ENCODE data around the gene DNM2. TPM values are rescaled to one million over a fixed set of nuclear protein-coding genes. Genes with fewer than 3 reads are reported as not detected.

The DNM2 gene
- total RNA-seq, 1 experiment from 2014 or later: 131 TPM

- no peak for ATAC-seq
- H3K36me3 Mint-ChIP-seq: peaks cover 35% of the 10 kb centered on the region
- CTCF ChIA-PET: interaction anchor here (1.4 kb wide), 1 partner anchor 83 kb away, joined by 3 read pairs; the partner anchor contains the start of gene DNM2
Measured at GRCh38 chr19:10800488-10800887, 82.6 kb downstream of the DNM2 start.

More at GRCh38 chr19:10800488-10800887, 82.6 kb downstream of the DNM2 start:
- no peak overlapping the region for H3K27ac Mint-ChIP-seq
- POLR2A ChIA-PET: no interaction called here
- no peak for DNase-seq (ENCODE audit: low spot score)
- H3K27me3 Mint-ChIP-seq (ENCODE audit: low read depth): no peaks in the 10 kb centered on the region
- H3K9me3 Mint-ChIP-seq: no peaks in the 10 kb centered on the region
- H3K4me3 Mint-ChIP-seq: no peak overlapping the region
- TF ChIP-seq ETV6 (CRISPR knock-in tag; IDR thresholded peaks at IDR 0.05) (no peak), ZNF121 (CRISPR knock-in tag; IDR thresholded peaks at IDR 0.05) (no peak), JAZF1 (CRISPR knock-in tag; IDR thresholded peaks at IDR 0.05) (no peak), EMX1 (CRISPR knock-in tag; IDR thresholded peaks at IDR 0.05) (no peak), FOXP1 (CRISPR knock-in tag; IDR thresholded peaks at IDR 0.05; ENCODE audit: borderline replicate concordance) (no peak), NFYB (CRISPR knock-in tag; conservative IDR thresholded peaks at IDR 0.05; ENCODE audit: low read depth) (no peak), NR3C1 (CRISPR knock-in tag; conservative IDR thresholded peaks at IDR 0.05; ENCODE audit: low read depth) (no peak), PRDM15 (CRISPR knock-in tag; IDR thresholded peaks at IDR 0.05) (no peak), KAT7 (CRISPR knock-in tag; IDR thresholded peaks at IDR 0.05; ENCODE audit: borderline replicate concordance) (no peak), AFF4 (CRISPR knock-in tag; IDR thresholded peaks at IDR 0.05; ENCODE audit: borderline replicate concordance) (no peak), NR2C2 (CRISPR knock-in tag; IDR thresholded peaks at IDR 0.05) (no peak), E2F1 (CRISPR knock-in tag; IDR thresholded peaks at IDR 0.05) (no peak), ZBTB43 (CRISPR knock-in tag; IDR thresholded peaks at IDR 0.05) (no peak), ZNF263 (CRISPR knock-in tag; IDR thresholded peaks at IDR 0.05; ENCODE audit: low read depth) (no peak), ZSCAN18 (CRISPR knock-in tag; IDR thresholded peaks at IDR 0.05) (no peak), SMAD3 (CRISPR knock-in tag; IDR thresholded peaks at IDR 0.05; ENCODE audit: borderline replicate concordance) (no peak), NFATC4 (CRISPR knock-in tag; IDR thresholded peaks at IDR 0.05) (no peak)
- no peaks in the 10 kb centered on the region for H3K4me1 Mint-ChIP-seq

All from WTC11 (cell line).